COLO829 (cell line): Measurements from ENCODE around the gene ATF7IP2.
"Not testable (repeated sequence)": the region's sequence is repeated elsewhere in the genome, so short reads cannot be mapped to it uniquely, and the experiment has no call there.

ENCODE experiments used
- DNase-seq: peaks from one replicate; pipeline ENCODE4 v3.0.0; 2012; ENCODE audit warnings: low spot score

ATF7IP2 gene

DNA sequence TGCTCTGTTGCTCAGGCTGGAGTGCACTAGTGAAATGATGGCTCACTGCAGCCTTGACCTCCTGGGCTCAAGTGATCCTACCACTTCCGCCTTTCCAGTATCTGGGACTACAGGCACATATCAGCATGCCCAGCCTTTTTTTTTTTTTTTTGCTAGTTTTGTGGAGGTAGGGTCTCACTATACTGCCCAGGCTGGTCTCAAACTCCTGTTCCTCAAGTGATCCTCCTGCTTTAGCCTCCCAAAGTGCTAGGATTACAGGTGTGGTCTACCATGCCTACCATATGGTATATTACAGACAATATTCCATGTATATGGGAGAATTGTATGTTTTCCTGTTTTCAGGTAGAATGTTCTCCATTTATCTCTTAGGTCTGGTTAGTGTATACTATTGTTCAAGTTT is 12.3 kb upstream of the ATF7IP2 start:
- no peak for DNase-seq

DNA sequence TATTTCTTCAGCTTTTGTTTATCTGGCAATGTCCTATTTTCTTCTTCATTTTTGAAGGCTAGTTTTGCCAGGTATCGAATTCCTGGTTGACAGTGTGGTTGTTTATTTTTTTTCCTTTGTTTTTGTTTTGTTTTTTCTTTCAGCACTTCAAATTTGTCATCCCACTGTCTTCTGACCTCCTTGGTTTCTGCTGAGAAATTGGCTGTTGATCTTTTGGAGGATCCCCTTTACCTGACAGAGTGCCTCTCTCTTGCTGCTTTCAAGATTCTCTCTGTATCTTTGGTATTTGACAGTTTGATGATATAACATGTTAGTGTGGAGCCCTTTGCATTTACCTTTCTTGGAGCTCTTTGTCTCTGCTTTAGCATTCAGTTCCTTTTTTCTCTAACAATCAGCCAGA is 9.6 kb upstream of the ATF7IP2 start:
- no peak for DNase-seq

DNA sequence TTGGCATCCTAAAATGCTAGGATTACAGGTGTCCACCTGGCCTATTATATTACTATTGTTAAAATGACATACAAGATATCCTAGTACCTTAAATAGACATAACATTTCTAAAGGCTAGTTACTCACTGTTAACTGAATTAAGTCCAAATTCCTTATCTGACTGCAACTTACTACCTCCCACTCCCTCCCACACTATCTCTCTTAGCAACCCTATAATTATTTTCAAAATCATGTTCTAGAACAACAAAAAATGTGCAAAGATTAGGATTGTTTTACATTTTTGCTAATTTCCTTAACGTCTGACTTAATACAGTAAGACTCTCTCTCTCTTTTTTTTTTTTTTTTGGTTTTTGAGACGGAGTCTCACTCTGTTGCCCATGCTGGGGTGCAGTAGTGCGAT is 2.2 kb upstream of the ATF7IP2 start:
- no peak for DNase-seq

DNA sequence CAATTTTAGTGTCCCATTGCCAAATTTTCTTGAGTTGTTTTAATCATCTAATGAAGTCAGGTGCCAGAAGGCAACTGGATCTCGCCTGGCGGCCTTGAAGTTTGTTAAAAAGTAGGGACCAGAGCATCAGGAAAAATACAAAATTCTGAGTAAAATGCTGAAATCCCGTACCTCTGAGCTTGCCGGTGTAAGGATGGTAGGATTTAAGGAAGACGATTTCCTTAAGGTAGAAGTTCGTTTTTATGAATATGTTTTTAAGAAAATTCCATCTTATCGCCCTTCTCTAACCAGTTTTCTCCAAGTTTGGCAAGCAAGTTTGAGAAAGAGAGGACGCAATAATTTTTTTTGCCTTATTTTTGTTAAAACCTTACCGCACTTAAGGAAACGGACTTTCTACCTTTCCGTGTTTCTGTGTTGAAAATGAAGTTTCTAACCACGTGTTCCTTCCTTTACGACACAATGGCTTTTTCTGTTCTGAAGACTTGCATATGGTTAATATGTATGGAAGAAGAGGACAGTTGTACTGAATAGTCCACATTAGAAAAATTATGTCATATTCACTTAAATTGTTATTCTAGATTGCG is 748 bp downstream of the ATF7IP2 start:
- DNase-seq: no peak

DNA sequence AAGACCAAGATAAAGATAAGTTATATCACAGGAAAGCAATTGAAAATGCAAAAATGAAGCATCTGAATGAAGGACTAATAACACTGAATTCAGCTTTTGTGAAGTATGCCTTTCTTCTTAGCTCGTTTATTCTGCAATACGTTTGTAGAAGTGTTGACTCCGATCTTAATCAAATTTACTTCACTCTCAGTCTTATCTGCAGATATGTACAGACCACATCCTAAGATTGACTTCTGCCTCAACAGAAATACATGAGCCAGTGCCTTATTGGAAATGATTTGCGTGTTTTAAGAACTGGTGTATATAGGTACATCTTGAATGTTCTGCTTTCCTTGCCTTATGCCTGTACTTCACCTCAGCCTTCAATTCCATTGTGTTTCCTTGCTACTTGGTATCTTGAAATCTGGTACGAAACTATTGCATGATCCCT is 1.3 kb downstream of the ATF7IP2 start:
- no peak for DNase-seq

DNA sequence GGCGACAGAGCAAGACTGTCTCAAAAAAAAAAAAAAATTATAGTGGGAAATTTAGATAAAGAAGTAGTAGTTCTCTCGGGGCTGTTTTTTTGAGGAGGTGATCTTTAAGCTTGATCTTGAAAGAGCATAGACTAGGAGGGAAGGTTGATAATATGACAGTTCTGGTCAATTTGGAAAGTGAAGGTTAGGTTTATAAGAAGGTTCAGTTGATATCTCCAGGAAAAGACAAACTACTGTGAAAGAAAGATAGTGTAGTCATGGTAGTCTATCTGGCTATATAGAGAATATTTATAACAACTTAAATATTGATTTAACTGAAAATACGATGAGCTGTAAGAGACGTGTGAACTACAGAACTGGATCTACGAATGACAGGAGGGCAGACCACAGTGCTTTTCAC is 3.1 kb downstream of the ATF7IP2 start:
- DNase-seq: no peak

DNA sequence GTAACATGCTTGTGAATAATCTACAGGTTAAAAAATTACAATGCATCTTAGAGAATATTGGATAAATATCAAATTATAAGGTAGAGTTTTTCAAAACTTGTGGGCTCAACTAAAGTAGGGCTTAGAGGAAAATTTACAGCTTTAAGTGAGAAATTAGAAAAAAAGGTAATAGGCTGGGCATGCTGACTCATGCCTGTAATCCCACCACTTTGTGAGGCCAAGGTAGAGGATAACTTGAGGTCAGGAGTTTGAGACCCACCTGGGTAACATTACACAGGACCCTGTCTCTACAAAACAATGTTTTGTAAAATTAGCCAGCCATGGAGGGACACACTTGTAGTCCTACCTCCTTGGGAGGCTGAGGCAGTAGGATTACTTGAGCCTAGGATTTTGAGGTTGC is 4.5 kb downstream of the ATF7IP2 start:
- DNase-seq: no peak

DNA sequence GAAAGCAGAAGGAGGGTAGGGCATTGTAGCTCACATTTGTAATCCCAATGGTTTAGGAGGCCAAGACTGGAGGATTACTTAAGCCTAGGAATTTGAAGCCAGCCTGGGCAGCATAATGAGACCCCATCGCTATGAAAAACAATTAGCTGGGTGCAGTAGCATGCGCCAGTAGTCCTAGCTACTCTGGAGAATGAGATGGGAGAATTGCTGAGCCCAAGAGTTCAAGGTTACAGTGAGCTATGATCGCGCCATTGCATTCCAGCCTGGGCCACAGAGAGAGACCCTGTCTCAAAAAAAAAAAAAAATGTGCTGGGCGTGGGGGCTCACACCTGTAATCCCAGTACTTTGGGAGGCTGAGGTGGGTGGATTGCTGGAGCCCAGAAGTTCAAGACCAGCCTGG is 5.0 kb downstream of the ATF7IP2 start:
- no peak for DNase-seq

DNA sequence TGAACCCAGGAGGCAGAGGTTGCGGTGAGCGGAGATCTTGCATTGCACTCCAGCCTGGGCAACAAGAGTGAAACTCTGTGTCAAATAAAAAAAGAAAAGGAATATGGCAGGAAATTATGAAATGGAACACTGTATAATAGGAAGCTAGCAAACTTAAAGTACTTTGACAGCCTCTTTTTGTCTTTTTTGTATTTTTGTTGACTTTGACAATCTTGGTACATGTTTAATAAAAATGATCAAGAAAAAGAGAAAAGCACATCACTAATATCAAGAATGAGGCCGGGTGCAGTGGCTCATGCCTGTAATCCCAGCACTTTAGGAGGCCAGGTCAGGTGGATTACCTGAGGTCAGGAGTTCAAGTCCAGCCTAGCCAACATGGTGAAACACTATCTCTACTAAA is 5.5 kb downstream of the ATF7IP2 start:
- no peak for DNase-seq

DNA sequence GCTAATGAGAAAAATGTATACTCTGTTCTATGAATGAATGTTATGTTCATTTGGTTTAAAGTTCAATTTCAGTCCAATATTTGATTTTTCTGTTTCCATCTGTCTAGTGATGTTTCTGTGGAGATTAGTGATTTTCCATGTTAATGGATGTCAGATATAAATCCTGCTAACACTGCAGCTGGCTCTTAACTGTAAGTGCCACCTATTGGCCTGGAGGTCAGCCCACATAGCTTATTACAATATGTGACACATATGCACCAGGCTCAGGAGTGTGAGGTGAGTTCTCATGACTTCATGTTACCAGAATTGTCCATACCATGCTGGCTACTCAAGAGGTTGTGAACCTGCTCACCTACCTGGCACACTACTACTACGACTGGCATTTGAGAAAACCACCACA is 17.1 kb downstream of the ATF7IP2 start:
- DNase-seq: no peak

DNA sequence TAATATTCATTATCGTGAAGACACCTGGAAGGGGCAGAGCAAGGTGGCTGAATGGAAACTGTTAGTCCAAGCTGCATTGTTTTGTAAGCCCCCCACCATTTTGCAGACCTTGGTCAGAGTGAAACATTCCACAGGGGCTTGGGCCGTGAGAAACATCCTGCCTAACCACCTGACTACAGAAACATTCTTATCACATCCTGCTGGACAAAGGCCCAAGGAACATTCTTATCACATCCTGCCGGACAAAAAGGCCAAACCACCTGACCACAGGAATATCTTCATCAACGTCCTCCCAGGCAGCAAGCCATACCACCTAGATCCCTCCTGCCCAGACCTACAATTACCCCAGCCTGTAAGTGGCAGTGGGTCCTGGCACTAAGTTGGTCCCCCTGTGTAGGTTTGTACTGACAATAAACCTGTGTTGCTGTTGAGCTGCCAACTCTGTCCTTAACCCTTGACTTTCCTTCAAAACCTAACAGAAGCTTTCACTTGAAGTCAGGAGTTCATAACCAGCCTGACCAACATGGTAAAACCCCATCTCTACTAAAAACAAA is 19.6 kb downstream of the ATF7IP2 start:
- no peak for DNase-seq

DNA sequence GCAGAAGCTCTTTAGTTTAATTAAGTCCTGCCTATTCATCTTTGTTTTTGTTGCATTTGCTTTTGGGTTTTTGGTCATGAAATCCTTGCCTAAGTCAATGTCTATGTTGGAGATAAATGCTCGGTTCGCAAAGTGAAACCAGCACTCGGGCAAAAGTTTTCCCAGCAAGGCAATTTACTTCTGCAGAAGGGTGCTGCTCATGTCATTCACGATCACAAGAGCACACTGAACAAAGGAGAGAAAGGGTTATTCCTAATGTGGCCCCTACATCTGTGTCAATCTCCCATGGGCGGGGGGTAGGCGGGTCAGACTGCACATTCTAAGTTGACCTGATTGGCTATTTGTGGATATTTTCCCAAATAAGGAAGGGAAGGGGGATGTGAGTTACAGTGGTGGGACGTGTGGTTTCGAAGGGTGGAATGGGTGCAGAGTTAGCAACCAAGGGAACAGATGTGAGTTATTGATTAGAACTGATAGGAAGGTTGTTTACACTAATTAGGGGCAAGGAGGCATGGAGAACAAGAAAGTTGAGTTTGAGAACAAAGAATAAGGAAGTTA is 23.0 kb downstream of the ATF7IP2 start:
- no peak for DNase-seq

DNA sequence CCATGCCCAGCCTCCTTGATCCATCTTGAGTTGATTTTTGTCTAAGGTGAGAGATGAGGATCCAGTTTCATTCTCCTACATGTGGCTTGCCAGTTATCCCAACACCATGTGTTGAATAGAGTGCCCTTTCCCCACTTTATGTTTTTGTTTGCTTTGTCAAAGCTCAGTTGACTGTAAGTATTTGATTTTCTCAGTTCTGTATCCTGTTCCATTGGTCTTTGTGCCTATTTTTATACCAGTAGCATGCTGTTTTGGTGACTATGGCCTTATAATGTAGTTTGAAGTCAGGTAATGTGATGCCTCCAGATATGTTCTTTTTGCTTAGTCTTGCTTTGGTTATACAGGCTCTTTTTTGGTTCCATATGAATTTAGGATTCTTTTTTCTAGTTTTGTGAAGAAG is 23.9 kb downstream of the ATF7IP2 start:
- DNase-seq: not testable (repeated sequence)

DNA sequence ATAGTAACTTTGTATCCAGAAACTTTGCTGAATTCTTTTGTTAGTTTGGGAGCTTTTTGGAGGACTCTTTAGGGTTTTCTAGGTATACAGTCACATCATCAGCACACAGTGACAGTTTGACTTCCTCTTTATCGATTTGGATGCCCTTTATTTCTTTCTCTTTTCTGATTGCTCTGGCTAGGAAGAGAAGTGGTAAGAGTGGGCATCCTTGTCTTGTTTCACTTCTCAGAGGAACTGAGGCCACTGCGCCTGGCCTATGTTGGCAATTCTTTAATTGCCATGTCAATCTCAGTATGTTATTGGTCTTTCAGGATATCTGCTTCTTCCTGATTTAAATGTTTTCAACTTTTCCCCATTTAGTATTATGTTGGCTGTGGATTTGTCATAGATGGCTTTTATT is 24.6 kb downstream of the ATF7IP2 start:
- DNase-seq: no peak

DNA sequence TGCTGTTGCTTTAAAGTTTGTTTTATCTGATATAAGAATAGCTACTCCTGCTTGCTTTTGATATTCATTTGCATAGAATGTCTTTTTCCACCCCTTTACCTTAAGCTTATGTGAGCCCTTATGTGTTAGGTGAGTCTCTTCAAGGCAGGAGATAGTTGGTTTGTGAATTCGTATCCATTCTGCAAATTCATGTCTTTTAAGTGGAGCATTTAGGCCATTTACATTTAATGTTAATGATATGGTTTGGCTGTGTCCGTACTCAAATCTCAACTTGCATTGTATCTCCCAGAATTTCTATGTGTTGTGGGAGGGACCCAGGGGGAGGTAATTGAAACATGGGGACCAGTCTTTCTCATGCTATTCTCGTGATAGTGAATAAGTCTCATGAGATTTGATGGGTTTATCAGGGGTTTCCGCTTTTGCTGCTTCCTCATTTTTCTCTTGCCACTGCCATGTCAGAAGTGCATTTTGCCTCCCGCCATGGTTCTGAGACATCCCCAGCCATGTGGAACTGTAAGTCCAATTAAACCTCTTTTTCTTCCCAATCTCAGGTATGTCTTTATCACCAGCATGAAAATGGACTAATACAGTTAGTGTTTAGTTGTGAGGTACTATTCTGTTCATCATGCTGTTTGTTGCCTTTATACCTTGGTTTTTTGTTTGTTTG is 27.2 kb downstream of the ATF7IP2 start:
- no peak for DNase-seq

DNA sequence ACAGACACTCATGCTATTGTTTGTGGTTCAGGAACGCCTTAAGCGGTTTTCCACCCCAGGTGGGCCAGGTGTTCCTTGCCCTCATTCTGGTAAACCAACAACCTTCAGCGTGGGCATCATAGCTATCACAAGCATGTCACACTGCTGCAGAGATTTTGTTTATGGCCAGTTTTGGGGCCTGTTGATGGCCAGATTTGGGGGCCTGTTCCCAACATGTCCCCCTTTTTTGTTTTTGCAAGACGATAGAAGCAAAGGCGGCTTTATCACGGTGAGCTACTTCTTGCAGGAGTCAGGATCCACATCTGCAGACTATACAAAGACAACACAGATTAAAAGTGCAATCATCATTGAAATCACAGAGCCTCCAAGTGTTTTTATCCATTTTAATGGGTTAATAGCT is 32.3 kb downstream of the ATF7IP2 start:
- not testable (repeated sequence) for DNase-seq

DNA sequence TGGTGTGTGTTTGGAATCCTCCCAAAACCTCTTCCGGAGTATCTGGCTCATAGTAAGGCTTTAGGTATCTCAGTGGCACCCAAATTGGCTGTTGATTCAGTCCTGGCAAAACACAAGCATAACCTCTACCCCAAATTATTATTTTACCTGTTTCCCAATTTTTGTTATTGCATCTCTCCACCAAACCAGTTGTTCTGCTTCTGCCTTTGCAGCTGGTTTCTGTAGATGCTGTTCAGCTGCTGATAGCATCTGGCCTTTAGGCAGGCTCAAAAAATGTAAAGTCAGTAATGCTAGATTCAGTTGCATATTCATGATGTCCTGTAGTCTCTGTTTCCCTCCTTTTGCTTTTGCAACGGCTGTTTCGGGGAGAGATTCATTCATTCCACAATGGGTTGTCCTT is 33.8 kb downstream of the ATF7IP2 start:
- no peak for DNase-seq

DNA sequence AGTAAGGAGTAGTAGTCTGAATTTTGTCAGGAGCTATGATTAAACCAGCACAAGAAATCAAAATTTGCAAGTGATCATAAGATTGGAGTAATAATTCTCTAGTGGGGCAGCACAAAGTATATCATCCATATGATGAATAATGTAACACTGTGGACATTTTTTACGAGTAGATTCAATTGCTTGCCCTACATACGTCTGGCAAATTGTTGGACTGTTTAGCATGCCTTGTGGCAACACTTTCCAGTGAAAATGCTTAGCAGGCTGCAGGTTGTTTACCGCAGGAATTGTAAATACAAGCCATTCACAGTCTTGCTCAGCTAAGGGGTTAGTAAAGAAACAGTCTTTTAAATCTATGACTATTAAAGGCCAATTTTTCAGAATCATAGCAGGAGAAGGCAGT is 35.7 kb downstream of the ATF7IP2 start:
- DNase-seq: no peak

DNA sequence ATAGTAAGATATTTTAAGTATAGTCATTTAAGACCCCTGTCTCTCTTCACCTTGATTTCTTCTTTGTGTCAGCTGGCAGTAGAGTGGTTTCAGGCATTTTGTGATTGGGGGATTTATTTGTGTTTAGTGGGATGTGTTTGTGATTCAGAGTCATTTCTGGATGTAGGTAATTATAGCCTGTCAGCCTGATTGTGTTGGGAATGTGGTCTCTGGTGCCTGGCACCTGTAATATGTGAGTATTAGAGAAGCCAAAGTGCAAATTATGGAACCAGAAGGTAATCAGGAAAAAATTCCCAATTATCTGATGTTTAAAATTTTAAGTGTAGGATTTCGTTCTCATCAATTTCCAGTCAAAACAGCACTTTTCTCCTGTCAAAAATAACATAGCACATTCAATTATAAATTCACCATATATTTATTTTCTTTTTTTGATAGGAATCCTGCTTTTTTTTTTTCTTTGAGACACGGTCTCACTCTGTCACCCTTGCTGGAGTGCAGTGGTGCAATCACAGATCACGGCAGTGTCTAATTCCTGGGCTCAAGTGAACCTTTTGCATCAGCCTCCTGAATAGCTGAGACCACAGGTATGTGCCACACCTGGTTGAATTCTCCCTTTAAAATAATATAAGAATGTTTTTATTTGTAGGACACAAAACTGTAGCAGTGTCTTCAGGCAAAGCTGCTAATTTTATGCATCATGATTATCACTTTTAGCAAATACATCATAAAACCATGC is 42.7 kb downstream of the ATF7IP2 start:
- DNase-seq: no peak

DNA sequence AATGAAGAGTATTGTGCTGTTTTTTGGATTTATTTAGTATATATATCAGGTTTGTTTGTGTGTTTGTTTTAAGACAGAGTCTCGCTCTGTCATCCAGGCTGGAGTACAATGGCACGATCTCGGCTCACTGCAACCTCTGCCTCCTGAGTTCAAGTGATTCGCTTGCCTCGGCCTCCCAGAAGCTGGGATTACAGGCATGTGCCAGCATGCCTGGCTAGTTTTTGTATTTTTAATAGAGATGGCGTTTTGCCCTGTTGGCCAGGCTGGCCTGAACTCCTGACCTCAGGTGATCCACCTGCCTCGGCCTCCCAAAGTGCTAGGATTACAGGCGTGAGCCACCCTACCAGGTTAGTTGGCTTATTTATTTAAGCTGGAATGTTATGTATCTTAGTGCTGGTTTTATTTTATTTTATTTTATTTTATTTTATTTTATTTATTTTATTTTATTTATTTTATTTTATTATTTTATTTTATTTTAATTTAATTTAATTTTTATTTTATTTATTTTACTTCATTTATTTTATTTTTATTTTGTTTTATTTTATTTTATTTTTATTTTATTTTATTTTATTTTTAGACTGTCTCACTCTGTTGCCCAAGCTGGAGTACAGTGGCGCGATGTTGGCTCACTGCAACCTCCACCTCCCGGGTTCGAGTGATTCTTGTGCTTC is 43.6 kb downstream of the ATF7IP2 start:
- not testable (repeated sequence) for DNase-seq

DNA sequence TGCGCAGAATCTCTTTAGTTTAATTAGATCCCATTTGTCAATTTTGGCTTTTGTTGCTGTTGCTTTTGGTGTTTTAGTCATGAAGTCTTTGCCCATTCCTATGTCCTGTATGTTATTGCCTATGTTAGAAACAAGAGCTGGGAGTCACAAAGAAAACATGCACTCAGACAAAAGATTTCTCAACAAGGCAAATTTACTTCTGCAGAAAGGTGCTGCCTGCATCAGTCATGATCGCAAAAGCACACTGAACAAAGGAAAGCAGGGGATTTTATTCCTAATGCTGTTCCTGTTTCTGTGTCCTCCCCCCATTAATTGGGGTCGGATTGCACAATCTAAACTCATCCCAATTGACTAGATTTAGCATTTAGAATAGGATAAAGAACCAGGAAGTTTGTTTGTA is 55.9 kb downstream of the ATF7IP2 start:
- no peak for DNase-seq

DNA sequence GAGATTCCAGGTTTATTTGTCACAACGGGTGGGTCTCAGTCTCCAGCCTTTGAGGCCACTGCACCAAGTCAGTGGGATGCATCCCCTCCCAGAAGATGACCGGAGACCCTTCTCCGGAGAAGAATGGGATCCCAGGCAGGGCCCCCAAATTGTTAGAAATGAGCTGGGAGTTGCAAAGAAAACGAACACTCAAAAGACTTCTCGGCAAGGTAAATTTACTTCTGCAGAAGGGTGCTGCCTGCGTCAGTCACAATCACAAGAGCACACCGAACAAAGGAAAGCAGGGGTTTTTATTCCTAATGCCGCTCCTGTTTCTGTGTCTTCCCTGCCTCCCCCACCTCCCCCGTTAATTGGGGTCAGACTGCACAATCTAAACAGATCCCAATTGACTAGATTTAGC is 61.4 kb downstream of the ATF7IP2 start:
- DNase-seq: no peak
